HG02938 (cell line): ENCODE results near the gene LRRC26.
"Not testable (repeated sequence)": the region's sequence is repeated elsewhere in the genome, so short reads cannot be mapped to it uniquely, and the experiment has no call there.

Source experiments
- ATAC-seq: cut with Tn5 transposase; IDR thresholded peaks from one replicate; pipeline ENCODE4 v1.9.1; 2021; ENCODE audit warnings: mild to moderate bottlenecking, moderate library complexity; ENCODE audit not compliant: unreplicated experiment

LRRC26 gene

GRCh38 chr9:137139468-137140150, 30.2 kb downstream of the LRRC26 start:
- no peak for ATAC-seq

- no peak for ATAC-seq
Measured at GRCh38 chr9:137138722-137139467, 31.0 kb downstream of the LRRC26 start, which contains the start of gene GRIN1. GRIN1 (plus strand) TSS chr9:137139154; CDS start chr9:137139487, 333 bp downstream.

- ATAC-seq: no peak
Measured at GRCh38 chr9:137138058-137138721, 31.7 kb downstream of the LRRC26 start.

- ATAC-seq: no peak
Measured at GRCh38 chr9:137136881-137137607, 32.8 kb downstream of the LRRC26 start.

GRCh38 chr9:137136261-137136880, 33.5 kb downstream of the LRRC26 start:
- no peak for ATAC-seq

GRCh38 chr9:137135154-137135553, 34.7 kb downstream of the LRRC26 start:
- ATAC-seq: not testable (repeated sequence)

GRCh38 chr9:137134191-137134590, 35.7 kb downstream of the LRRC26 start:
- no peak for ATAC-seq

- ATAC-seq: no peak
Measured at GRCh38 chr9:137130176-137130755, 39.6 kb downstream of the LRRC26 start.

GRCh38 chr9:137129456-137130175, 40.2 kb downstream of the LRRC26 start:
- ATAC-seq: peak; percentile 76

- ATAC-seq: no peak
Measured at GRCh38 chr9:137128862-137129455, 40.9 kb downstream of the LRRC26 start.

- ATAC-seq: no peak
Measured at GRCh38 chr9:137128158-137128861, 41.5 kb downstream of the LRRC26 start.

- no peak for ATAC-seq
Measured at GRCh38 chr9:137127301-137128157, 42.3 kb downstream of the LRRC26 start.

- no peak for ATAC-seq
Measured at GRCh38 chr9:137126786-137127185, 43.1 kb downstream of the LRRC26 start.

- not testable (repeated sequence) for ATAC-seq
Measured at GRCh38 chr9:137123952-137124462, 45.8 kb downstream of the LRRC26 start.

- ATAC-seq: no peak
Measured at GRCh38 chr9:137123468-137123837, 46.4 kb downstream of the LRRC26 start.

GRCh38 chr9:137122796-137123467, 46.9 kb downstream of the LRRC26 start:
- ATAC-seq: not testable (repeated sequence)
